ENCODE results near the gene DMKN. TPM values are rescaled to one million over a fixed set of nuclear protein-coding genes. Genes with fewer than 3 reads are reported as not detected.

DMKN gene
- total RNA-seq, 1 experiment from 2014 or later: 5.6 TPM

DNA sequence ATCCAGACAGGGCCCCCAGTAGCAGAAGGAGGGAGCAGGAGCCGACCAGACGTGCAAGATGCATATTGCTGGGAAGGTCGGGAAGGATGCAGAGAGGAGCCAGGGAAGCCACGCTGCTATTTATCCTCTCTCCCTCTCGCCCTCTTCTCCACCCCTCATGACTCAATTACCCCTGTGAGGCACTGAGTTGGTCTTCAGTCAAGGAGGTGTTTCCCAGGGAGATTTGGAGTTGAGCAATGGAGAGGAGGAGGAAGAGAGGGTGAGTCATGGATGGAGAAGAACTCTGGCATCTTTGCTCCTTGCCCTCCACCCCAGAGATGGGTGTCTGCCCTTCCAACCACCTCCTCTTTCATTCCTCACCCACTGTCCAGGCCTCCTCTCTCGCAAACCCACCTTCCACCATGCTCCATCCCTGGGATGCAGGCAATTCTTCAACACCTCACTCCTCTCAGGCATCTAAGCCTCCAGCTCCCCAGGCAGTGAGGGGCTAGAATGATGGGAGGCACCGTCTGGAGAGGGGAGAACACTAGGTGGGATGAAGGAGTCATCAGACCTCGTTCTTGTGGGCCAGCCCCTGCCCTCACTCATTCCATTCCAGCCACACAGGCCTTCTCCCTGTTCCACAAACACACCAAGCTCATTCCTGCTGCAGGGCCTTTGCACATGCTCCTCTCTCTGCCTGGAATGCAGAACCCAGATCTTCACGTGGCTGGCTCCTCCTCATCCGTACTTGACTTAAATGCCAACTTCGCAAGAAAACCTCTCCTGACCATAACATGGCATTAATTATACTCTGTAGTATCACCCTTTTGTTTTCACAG, 15.0 kb upstream of the DMKN start, which contains the start of gene SBSN:
Gene SBSN, minus strand, starts transcription at position 94 of the 821 bp plus-strand sequence. Its CDS starts 30 bp downstream, at position 64.
- TF ChIP-seq POLR2AphosphoS5 (IDR thresholded peaks at IDR 0.05; ENCODE audit: low read depth, low read length): no peak
- TF ChIP-seq SIN3A (IDR thresholded peaks at IDR 0.05; ENCODE audit: borderline replicate concordance, insufficient read depth, low read depth, low read length): no peak
- no peak for TF ChIP-seq TCF7L2 (IDR thresholded peaks at IDR 0.05; ENCODE audit: low read depth, low read length)
- TF ChIP-seq CTCF (IDR thresholded peaks at IDR 0.05): no peak
- TF ChIP-seq, protein P1, sequence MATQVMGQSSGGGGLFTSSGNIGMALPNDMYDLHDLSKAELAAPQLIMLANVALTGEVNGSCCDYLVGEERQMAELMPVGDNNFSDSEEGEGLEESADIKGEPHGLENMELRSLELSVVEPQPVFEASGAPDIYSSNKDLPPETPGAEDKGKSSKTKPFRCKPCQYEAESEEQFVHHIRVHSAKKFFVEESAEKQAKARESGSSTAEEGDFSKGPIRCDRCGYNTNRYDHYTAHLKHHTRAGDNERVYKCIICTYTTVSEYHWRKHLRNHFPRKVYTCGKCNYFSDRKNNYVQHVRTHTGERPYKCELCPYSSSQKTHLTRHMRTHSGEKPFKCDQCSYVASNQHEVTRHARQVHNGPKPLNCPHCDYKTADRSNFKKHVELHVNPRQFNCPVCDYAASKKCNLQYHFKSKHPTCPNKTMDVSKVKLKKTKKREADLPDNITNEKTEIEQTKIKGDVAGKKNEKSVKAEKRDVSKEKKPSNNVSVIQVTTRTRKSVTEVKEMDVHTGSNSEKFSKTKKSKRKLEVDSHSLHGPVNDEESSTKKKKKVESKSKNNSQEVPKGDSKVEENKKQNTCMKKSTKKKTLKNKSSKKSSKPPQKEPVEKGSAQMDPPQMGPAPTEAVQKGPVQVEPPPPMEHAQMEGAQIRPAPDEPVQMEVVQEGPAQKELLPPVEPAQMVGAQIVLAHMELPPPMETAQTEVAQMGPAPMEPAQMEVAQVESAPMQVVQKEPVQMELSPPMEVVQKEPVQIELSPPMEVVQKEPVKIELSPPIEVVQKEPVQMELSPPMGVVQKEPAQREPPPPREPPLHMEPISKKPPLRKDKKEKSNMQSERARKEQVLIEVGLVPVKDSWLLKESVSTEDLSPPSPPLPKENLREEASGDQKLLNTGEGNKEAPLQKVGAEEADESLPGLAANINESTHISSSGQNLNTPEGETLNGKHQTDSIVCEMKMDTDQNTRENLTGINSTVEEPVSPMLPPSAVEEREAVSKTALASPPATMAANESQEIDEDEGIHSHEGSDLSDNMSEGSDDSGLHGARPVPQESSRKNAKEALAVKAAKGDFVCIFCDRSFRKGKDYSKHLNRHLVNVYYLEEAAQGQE (IDR thresholded peaks at IDR 0.05; ENCODE audit: insufficient read depth in 1 of 2, low read depth in 2 of 2, low read length in 1 of 2): no peak
- Histone ChIP-seq H3K27ac (ENCODE audit: low read length) (no peak within 1 kb of the TSS), H3K27me3 (ENCODE audit: control insufficient read depth, insufficient read depth, low read length) (no peaks in the 10 kb centered on the region), H3K4me1 (ENCODE audit: control insufficient read depth, insufficient read depth, low read length) (no peaks in the 10 kb centered on the region), H3K4me3 (ENCODE audit: low read depth in 2 of 2, low read length in 2 of 2) (no peak within 1 kb of the TSS), H3K9me3 (ENCODE audit: control insufficient read depth, insufficient read depth, low read depth, low read length) (no peaks in the 10 kb centered on the region), H3K36me3 (ENCODE audit: control insufficient read depth, insufficient read depth, low read length) (no peaks in the 10 kb centered on the region)
- in situ Hi-C loops (cut with HindIII; ENCODE audit: low pct_unique_long_range_greater_than_20kb, low sequenced_read_pairs): no loop called here
- DNase-seq (ENCODE audit: low read depth, low spot score) (no peak), ATAC-seq (no peak)
- intact Hi-C loops (cut with micrococcal nuclease; ENCODE audit: unreplicated experiment): no loop called here
- CTCF ChIA-PET: no interaction called here
- POLR2A ChIA-PET: interaction anchor here (0.7 kb wide), 1 partner anchor 141 kb away, joined by 3 read pairs; no protein-coding TSS in a partner anchor
- BruUV-seq (replicated peaks): no TSS peak

- Histone ChIP-seq H3K27ac (ENCODE audit: low read length) (no peak overlapping the region), H3K4me3 (ENCODE audit: low read depth in 2 of 2, low read length in 2 of 2) (no peak overlapping the region), H3K27me3 (ENCODE audit: control insufficient read depth, insufficient read depth, low read length) (no peaks in the 10 kb centered on the region), H3K36me3 (ENCODE audit: control insufficient read depth, insufficient read depth, low read length) (no peaks in the 10 kb centered on the region), H3K9me3 (ENCODE audit: control insufficient read depth, insufficient read depth, low read depth, low read length) (no peaks in the 10 kb centered on the region), H3K4me1 (ENCODE audit: control insufficient read depth, insufficient read depth, low read length) (no peaks in the 10 kb centered on the region)
- POLR2A ChIA-PET: no interaction called here
- BruUV-seq (replicated peaks): no TSS peak
- ATAC-seq: no peak
- no peak for DNase-seq (ENCODE audit: low read depth, low spot score)
- in situ Hi-C loops (cut with HindIII; ENCODE audit: low pct_unique_long_range_greater_than_20kb, low sequenced_read_pairs): no loop called here
- TF ChIP-seq TCF7L2 (IDR thresholded peaks at IDR 0.05; ENCODE audit: low read depth, low read length) (no peak), CTCF (IDR thresholded peaks at IDR 0.05) (no peak), SIN3A (IDR thresholded peaks at IDR 0.05; ENCODE audit: borderline replicate concordance, insufficient read depth, low read depth, low read length) (no peak), POLR2AphosphoS5 (IDR thresholded peaks at IDR 0.05; ENCODE audit: low read depth, low read length) (no peak)
- TF ChIP-seq, protein P1 (IDR thresholded peaks at IDR 0.05; ENCODE audit: insufficient read depth in 1 of 2, low read depth in 2 of 2, low read length in 1 of 2): no peak
- CTCF ChIA-PET: interaction anchor here (0.6 kb wide), 1 partner anchor 188 kb away, joined by 3 read pairs; no protein-coding TSS in a partner anchor
- intact Hi-C loops (cut with micrococcal nuclease; ENCODE audit: unreplicated experiment): no loop called here
Observed at GRCh38 chr19:35525873-35526272, 12.4 kb upstream of the DMKN start.

All from Panc1 (cell line).